IPS-NIHi7 (cell line): ENCODE results near the gene ALDH1A2.
"Not testable (repeated sequence)": the region's sequence is repeated elsewhere in the genome, so short reads cannot be mapped to it uniquely, and the experiment has no call there.

Experiments used
- DNase-seq: peaks from one replicate; pipeline ENCODE4 v3.0.0; 2012; ENCODE audit warnings: mixed read lengths; ENCODE audit errors: extremely low spot score

The ALDH1A2 gene

DNA sequence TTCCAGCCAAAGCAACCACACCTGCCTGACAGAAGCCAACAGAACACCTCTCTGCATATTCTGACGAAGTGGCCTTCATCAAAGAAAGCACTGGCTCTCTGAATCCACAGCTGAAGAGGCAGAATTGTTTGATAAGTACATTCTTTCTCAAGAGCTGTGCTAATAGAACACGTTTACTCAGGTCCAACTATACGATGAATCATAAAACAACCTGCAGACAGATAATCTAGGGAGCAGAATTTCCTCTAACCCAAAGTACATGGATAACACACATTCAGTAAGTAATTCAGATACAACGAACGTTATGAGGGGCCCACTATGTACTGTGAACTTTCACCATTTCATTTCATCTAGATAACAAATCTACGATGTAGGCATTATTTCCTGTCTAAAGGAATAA lies 25.4 kb downstream of the ALDH1A2 start:
- no peak for DNase-seq

- no peak for DNase-seq
These were observed 26.2 kb downstream of the ALDH1A2 start for GRCh38 chr15:58039079-58040035.

- DNase-seq: no peak
These were observed 27.0 kb downstream of the ALDH1A2 start for GRCh38 chr15:58038426-58039078.

DNA sequence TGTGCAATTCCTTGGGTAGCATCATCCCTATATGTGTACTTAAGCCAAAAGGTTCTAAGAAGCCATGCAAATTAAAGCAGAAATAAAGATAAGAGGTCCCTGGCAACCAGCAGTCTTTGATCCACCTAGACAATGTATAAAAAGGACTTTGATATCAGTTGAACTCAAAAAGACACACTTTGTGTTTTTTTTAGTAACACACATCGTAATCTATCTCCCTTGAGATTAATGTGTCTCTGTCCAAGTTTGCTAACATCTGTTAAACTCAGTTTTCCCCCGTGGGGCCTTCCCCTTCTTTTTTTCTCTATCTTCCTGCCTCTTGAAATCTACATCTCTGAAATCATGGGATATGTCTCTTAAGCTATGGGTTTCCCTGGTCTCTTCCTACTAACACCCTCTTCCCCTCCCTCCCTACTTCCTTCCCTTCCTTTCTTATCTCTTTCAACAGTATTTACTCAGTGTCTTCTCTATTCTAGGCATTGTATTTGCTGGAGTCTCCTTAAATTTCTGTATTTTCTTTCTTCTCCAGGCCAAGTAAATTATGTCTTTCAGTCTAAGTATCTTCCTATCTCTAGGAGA lies 27.7 kb downstream of the ALDH1A2 start:
- DNase-seq: no peak

- no peak for DNase-seq
These were observed 28.9 kb downstream of the ALDH1A2 start for GRCh38 chr15:58036579-58036978.

DNA sequence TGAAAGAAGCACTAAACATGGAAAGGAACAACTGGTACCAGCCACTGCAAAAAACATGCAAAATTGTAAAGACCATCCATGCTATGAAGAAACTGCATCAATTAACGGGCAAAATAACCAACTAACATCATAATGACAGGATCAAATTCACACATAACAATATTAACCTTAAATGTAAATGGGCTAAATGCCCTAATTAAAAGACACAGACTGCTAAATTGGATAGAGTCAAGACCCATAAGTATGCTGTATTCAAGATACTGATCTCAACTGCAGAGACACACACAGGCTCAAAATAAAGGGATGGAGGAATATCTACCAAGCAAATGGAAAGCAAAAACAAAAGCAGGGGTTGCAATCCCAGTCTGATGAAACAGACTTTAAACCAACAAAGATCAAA lies 37.1 kb downstream of the ALDH1A2 start:
- DNase-seq: not testable (repeated sequence)

- no peak for DNase-seq
These were observed 39.0 kb downstream of the ALDH1A2 start for GRCh38 chr15:58026552-58026951.

DNA sequence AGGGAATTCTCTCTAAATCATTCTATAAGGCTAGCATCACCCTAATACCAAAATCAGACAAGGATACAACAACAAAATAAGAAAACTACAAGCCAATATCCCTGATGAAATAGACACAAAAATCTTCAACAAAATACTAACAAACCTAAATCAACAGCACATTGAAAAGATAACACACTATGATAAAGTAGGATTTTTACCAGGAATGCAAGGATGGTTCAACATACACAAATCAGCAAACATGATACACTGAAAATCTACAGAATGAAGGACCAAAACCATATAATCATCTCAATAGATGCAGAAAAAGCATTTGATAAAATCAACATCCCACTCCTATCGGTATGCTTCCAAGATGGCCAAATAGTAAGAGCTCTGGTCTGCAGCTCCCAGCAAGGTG lies 39.5 kb downstream of the ALDH1A2 start:
- no peak for DNase-seq

DNA sequence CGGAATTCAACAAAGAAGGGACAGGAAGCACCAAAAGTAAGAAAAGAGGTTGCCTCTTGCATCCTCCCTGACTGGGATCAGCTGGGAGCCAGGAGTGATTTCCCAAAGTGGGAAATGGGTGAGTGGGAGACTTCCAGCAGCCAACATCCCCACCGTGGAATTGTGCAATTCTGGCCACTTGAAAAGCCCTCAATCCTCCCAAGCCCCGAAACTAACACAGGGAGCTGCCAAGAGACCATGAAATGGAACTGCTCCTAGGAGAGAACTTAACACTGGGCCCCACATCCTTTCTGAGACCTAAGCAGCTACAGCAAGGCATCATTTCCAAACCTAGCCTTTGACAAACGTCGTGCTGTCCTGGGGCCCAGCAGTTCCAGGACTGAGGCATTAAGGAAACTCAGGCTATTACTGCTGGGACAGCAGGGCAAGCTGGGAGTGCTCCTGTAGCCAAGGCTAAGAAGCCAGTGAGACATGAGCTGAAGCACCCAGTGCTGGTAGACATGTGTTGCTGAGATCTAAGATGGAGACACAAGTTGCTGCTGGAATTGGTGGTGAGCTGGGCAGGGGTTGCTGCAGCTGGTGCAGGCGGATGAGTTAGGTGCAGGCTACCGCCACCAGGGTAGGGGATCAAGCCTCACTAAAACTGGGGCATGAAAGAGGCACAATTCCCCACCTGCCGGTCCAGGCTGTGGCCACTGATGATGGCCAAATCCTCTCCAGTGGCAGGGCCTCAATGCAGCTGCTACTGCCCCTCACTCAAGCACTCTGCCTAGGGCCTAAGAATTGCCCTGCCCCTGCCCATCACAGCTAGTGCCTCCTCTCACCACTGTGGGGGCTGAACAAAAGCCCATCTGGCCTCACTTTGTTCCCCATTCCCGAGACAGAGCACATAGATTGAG lies 43.9 kb downstream of the ALDH1A2 start:
- no peak for DNase-seq

GRCh38 chr15:58019503-58020376 lies 45.8 kb downstream of the ALDH1A2 start:
- DNase-seq: no peak

DNA sequence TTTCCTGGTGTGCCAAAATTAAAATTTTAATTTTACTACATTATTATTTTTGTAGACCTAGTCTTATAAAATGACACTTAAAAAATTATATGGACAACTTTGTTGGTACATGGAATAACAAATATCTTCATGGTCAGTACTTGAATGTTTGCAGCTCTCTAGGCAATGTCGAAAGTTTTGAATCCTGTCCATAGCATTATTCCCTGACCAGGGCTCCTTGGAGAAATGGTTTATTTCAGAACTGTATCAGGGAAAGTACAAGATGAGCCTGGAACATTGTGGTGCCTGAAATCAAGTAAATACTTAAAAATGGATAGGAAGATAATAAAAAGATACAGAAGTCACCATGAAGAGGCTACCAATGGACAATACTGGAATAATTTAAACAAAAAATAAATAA lies 47.6 kb downstream of the ALDH1A2 start:
- no peak for DNase-seq

GRCh38 chr15:58016581-58017175 lies 48.8 kb downstream of the ALDH1A2 start:
- DNase-seq: no peak

- DNase-seq: no peak
These were observed 49.9 kb downstream of the ALDH1A2 start for GRCh38 chr15:58015565-58015964.

- DNase-seq: no peak
These were observed 51.0 kb downstream of the ALDH1A2 start for GRCh38 chr15:58014470-58014869.

DNA sequence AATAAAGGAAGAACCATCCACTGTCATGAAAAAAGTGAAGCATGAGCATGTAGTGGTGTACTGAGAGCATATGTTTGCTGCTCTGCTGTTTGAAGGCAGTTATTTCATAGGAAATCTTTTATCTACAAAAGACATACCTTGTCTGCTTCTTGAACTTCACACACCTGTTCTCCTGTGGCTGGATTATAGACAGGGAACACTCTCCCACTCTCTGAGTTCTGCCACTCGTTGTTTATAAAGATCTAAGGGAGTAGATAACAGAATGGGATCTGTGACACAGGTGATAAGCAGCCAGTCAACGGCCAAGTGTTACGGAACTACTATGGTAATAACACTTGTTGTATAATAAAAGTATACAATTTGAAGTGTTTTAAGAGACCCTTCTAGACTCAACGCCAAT lies 51.5 kb downstream of the ALDH1A2 start:
- no peak for DNase-seq

- no peak for DNase-seq
These were observed 54.5 kb downstream of the ALDH1A2 start for GRCh38 chr15:58010983-58011382.

DNA sequence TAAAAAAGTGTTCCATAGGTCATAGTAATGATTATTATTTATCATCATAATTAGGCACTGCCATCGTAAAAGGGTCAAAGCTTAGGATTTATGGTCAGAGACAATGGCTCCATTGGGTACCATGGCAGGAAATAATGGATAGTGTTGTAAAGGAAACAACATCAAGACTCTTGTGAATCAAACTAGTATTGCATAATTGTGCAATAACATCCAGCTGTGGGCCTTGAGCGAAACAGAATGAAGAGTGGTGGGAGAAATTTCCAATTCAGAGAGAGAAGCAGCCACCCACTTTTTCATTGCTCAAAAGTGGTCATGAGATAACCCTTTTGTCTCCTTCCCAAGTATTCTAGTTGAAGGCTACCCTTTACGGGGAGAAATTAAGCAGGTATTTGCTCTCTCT lies 61.7 kb downstream of the ALDH1A2 start:
- DNase-seq: no peak

GRCh38 chr15:58002338-58003126 lies 63.0 kb downstream of the ALDH1A2 start:
- no peak for DNase-seq

DNA sequence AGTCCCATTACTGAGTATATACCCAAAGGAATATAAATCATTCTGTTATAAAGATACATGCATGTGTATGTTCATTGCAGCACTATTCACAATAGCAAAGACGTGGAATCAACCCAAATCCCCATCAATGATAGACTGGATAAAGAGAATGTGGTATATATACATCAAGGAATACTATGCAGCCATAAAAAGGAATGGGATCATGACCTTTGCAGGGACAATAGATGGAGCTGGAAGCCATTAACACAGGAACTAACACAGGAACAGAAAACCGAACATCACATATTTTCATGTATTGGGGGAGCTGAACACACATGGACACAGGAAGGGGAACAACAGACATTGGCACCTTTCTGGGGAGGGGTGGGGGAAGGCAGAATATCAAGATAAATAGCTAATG lies 65.8 kb downstream of the ALDH1A2 start:
- DNase-seq: not testable (repeated sequence)
